SK-N-SH treated with all-trans-retinoic acid at 6 μM for 48 hours (cell line): ENCODE results near the gene ALK.

Source experiments
- ATAC-seq: fragments of 200-7000 bp; cut with Tn5 transposase; 3 replicates; pipeline ENCODE4 v1.9.1; 2020; ENCODE audit warnings: mild to moderate bottlenecking, moderate library complexity
- ARNTL ChIP-seq: fragments of 450-650 bp; formaldehyde crosslinking; IDR thresholded peaks from 2 replicates; pipeline ENCODE4 v1.5.0; 2020; ENCODE audit warnings: low read depth, mild to moderate bottlenecking, moderate library complexity, borderline replicate concordance
- BACH2 ChIP-seq: fragments of 250-450 bp; sonication (Bioruptor Pico); IDR thresholded peaks from 2 replicates; pipeline ENCODE4 v1.9.0; 2021; ENCODE audit warnings: mild to moderate bottlenecking, borderline replicate concordance
- CREB5 ChIP-seq: fragments of 250-450 bp; sonication (Bioruptor Pico); IDR thresholded peaks from 2 replicates; pipeline ENCODE4 v1.5.1; 2020; ENCODE audit warnings: low read depth, mild to moderate bottlenecking, moderate library complexity
- CSDC2 ChIP-seq: fragments of 250-450 bp; sonication (Bioruptor Pico); IDR thresholded peaks from 2 replicates; pipeline ENCODE4 v1.5.0; 2020; ENCODE audit warnings: mild to moderate bottlenecking, moderate library complexity
- CSRNP3 ChIP-seq: fragments of 250-450 bp; sonication (Bioruptor Pico); IDR thresholded peaks from 2 replicates; pipeline ENCODE4 v1.5.1; 2021; ENCODE audit warnings: mild to moderate bottlenecking, moderate library complexity
- ESRRG ChIP-seq: fragments of 250-450 bp; sonication (Bioruptor Pico); IDR thresholded peaks from 2 replicates; pipeline ENCODE4 v1.6.1; 2021; ENCODE audit warnings: mild to moderate bottlenecking
- GLIS3 ChIP-seq: fragments of 250-450 bp; sonication (Bioruptor Pico); IDR thresholded peaks from 2 replicates; pipeline ENCODE4 v1.5.0; 2020; ENCODE audit warnings: mild to moderate bottlenecking, moderate library complexity
- ISL1 ChIP-seq: fragments of 250-450 bp; sonication (Bioruptor Pico); IDR thresholded peaks from 2 replicates; pipeline ENCODE4 v2.1.2; 2022; ENCODE audit warnings: mild to moderate bottlenecking, moderate library complexity
- OSR1 ChIP-seq: fragments of 250-450 bp; sonication (Bioruptor Pico); IDR thresholded peaks from 2 replicates; pipeline ENCODE4 v1.8.0; 2022; ENCODE audit warnings: moderate library complexity, mild to moderate bottlenecking, inconsistent platforms
- PATZ1 ChIP-seq: fragments of 250-450 bp; sonication (Bioruptor Pico); IDR thresholded peaks from 2 replicates; pipeline ENCODE4 v1.8.0; 2020; ENCODE audit warnings: mild to moderate bottlenecking, moderate library complexity, borderline replicate concordance
- POU6F1 ChIP-seq: fragments of 250-450 bp; sonication (Bioruptor Pico); IDR thresholded peaks from 2 replicates; pipeline ENCODE4 v1.8.0; 2021; ENCODE audit warnings: low read depth, mild to moderate bottlenecking, moderate library complexity, borderline replicate concordance
- PPARA ChIP-seq: fragments of 250-450 bp; sonication (Bioruptor Pico); IDR thresholded peaks from 2 replicates; pipeline ENCODE4 v1.5.0; 2020; ENCODE audit warnings: mild to moderate bottlenecking, borderline replicate concordance
- RARB ChIP-seq: fragments of 250-450 bp; sonication (Bioruptor Pico); IDR thresholded peaks from 2 replicates; pipeline ENCODE4 v1.8.0; 2021; ENCODE audit warnings: mild to moderate bottlenecking, moderate library complexity
- SNAI2 ChIP-seq: fragments of 250-450 bp; sonication (Bioruptor Pico); IDR thresholded peaks from 2 replicates; pipeline ENCODE4 v1.5.0; 2020; ENCODE audit warnings: mild to moderate bottlenecking, moderate library complexity
- TCF4 ChIP-seq: fragments of 250-450 bp; sonication (Bioruptor Pico); IDR thresholded peaks from 2 replicates; pipeline ENCODE4 v1.8.0; 2021; ENCODE audit warnings: mild to moderate bottlenecking, moderate library complexity, borderline replicate concordance
- TOX ChIP-seq: fragments of 250-450 bp; sonication (Bioruptor Pico); IDR thresholded peaks from 2 replicates; pipeline ENCODE4 v1.8.0; 2021; ENCODE audit warnings: mild to moderate bottlenecking, moderate library complexity, borderline replicate concordance
- ZC3H10 ChIP-seq: fragments of 250-450 bp; sonication (Bioruptor Pico); IDR thresholded peaks from 2 replicates; pipeline ENCODE4 v1.5.1; 2021; ENCODE audit warnings: mild to moderate bottlenecking, moderate library complexity
- ZFP3 ChIP-seq: fragments of 250-450 bp; sonication (Bioruptor Pico); IDR thresholded peaks from 2 replicates; pipeline ENCODE4 v1.5.0; 2020; ENCODE audit warnings: mild to moderate bottlenecking, moderate library complexity
- ZNF565 ChIP-seq: fragments of 450-650 bp; formaldehyde crosslinking; conservative IDR thresholded peaks from 2 replicates; pipeline ENCODE4 v1.5.0; 2020; ENCODE audit warnings: low read depth, mild to moderate bottlenecking, moderate library complexity
- ZNF70 ChIP-seq: fragments of 450-650 bp; formaldehyde crosslinking; IDR thresholded peaks from 2 replicates; pipeline ENCODE4 v1.5.0; 2020; ENCODE audit warnings: mild to moderate bottlenecking, moderate library complexity
- ZNF8 ChIP-seq: fragments of 450-650 bp; formaldehyde crosslinking; IDR thresholded peaks from 2 replicates; pipeline ENCODE4 v1.5.0; 2020; ENCODE audit warnings: mild to moderate bottlenecking, moderate library complexity

The ALK gene

GRCh38 chr2:29192526-29192925 lies 728.9 kb downstream of the ALK start (continued):
- TF ChIP-seq ZNF8 (CRISPR knock-in tag) (no peak), SNAI2 (CRISPR knock-in tag) (no peak), BACH2 (CRISPR knock-in tag) (no peak)

GRCh38 chr2:29191817-29192216 lies 729.6 kb downstream of the ALK start:
- ATAC-seq, result no peak
- TF ChIP-seq ZNF8 (CRISPR knock-in tag), result no peak
- no peak for TF ChIP-seq SNAI2 (CRISPR knock-in tag)
- TF ChIP-seq POU6F1 (CRISPR knock-in tag), result no peak
- TF ChIP-seq CSRNP3 (CRISPR knock-in tag), result no peak
- TF ChIP-seq ZFP3, result no peak
- no peak for TF ChIP-seq ARNTL
- TF ChIP-seq ZC3H10 (CRISPR knock-in tag), result no peak
- no peak for TF ChIP-seq OSR1 (CRISPR knock-in tag)
- TF ChIP-seq RARB (CRISPR knock-in tag), result no peak

- TF ChIP-seq TCF4 (CRISPR knock-in tag) (no peak), ESRRG (no peak), TOX (no peak), BACH2 (CRISPR knock-in tag) (no peak), ZNF70 (CRISPR knock-in tag) (no peak), POU6F1 (CRISPR knock-in tag) (no peak), OSR1 (CRISPR knock-in tag) (no peak), PATZ1 (CRISPR knock-in tag) (no peak), GLIS3 (CRISPR knock-in tag) (no peak), ARNTL (no peak), ISL1 (CRISPR knock-in tag) (no peak), RARB (CRISPR knock-in tag) (no peak), CSDC2 (no peak), PPARA (CRISPR knock-in tag) (no peak), CREB5 (CRISPR knock-in tag) (no peak), ZNF565 (no peak), CSRNP3 (CRISPR knock-in tag) (no peak), SNAI2 (CRISPR knock-in tag) (no peak)
- TF ChIP-seq, all 23 proteins: peak for 0
- no peak for ATAC-seq
These were observed 732.3 kb downstream of the ALK start for GRCh38 chr2:29189052-29189451.
